Mesendoderm (in vitro differentiated cells): Measurements from ENCODE around the gene FAM171A1.

Experiments
- DNase-seq: peaks from one replicate; pipeline ENCODE4 v3.0.0; 2013
- H2AK5ac ChIP-seq: 2 replicates; pipeline ENCODE4 v1.6.1; 2013; ENCODE audit warnings: low read length, inconsistent platforms
- H2BK120ac ChIP-seq: 2 replicates; pipeline ENCODE4 v1.6.1; 2013; ENCODE audit warnings: low read depth, mild to moderate bottlenecking, low read length, moderate library complexity, mixed read lengths
- H2BK15ac ChIP-seq: replicated peaks from 2 replicates; pipeline ENCODE4 v1.6.1; 2013; ENCODE audit warnings: low read depth, mild to moderate bottlenecking, moderate library complexity
- H2BK5ac ChIP-seq: 2 replicates; pipeline ENCODE4 v1.6.1; 2013; ENCODE audit warnings: low read length, inconsistent platforms
- H3K18ac ChIP-seq: 2 replicates; pipeline ENCODE4 v1.6.1; 2013; ENCODE audit warnings: mild to moderate bottlenecking, low read length, mixed read lengths
- H3K23ac ChIP-seq: one replicate; pipeline ENCODE4 v1.6.1; 2013; ENCODE audit warnings: low read length
- H3K27ac ChIP-seq: 2 replicates; pipeline ENCODE4 v1.5.1; 2013; ENCODE audit warnings: low read depth, mild to moderate bottlenecking, inconsistent platforms, low read length, moderate library complexity
- H3K27me3 ChIP-seq: 2 replicates; pipeline ENCODE4 v1.6.1; 2013; ENCODE audit warnings: low read length, control low read depth, mild to moderate bottlenecking, inconsistent platforms; ENCODE audit not compliant: insufficient read depth, poor library complexity
- H3K36me3 ChIP-seq: 2 replicates; pipeline ENCODE4 v1.6.1; 2013; ENCODE audit warnings: low read length, inconsistent platforms; ENCODE audit not compliant: control insufficient read depth, insufficient read depth
- H3K4ac ChIP-seq: one replicate; pipeline ENCODE4 v1.6.1; 2013; ENCODE audit warnings: low read depth, mild to moderate bottlenecking, low read length, moderate library complexity
- H3K4me1 ChIP-seq: 2 replicates; pipeline ENCODE4 v1.6.1; 2013; ENCODE audit warnings: low read depth, low read length, inconsistent platforms; ENCODE audit not compliant: control insufficient read depth
- H3K4me2 ChIP-seq: 2 replicates; pipeline ENCODE4 v1.6.1; 2013; ENCODE audit warnings: low read length
- H3K4me3 ChIP-seq: 2 replicates; pipeline ENCODE4 v1.5.1; 2013; ENCODE audit warnings: mild to moderate bottlenecking, low read length
- H3K56ac ChIP-seq: one replicate; pipeline ENCODE4 v1.6.1; 2013; ENCODE audit warnings: low read length
- H3K79me1 ChIP-seq: 2 replicates; pipeline ENCODE4 v1.6.1; 2013; ENCODE audit warnings: low read length, inconsistent platforms
- H3K79me2 ChIP-seq: 2 replicates; pipeline ENCODE4 v1.6.1; 2013; ENCODE audit warnings: mild to moderate bottlenecking, low read length; ENCODE audit not compliant: control insufficient read depth, insufficient read depth
- H3K9ac ChIP-seq: 2 replicates; pipeline ENCODE4 v1.6.1; 2013; ENCODE audit warnings: low read length, inconsistent platforms
- H4K5ac ChIP-seq: one replicate; pipeline ENCODE4 v1.6.1; 2013; ENCODE audit warnings: low read length
- H4K8ac ChIP-seq: one replicate; pipeline ENCODE4 v1.6.1; 2013; ENCODE audit warnings: low read depth, mild to moderate bottlenecking, control low read depth, low read length, moderate library complexity
- WGBS: extraction: QIAGEN DNeasy Blood & Tissue Kit; methylation state at CpG from one replicate; pipeline ENCODE4 v1.1.7; 2013; ENCODE audit warnings: low lambda C conversion rate, missing lambda C conversion rate; ENCODE audit not compliant: insufficient coverage; ENCODE audit errors: extremely low coverage; 5-methylcytosine and 5-hydroxymethylcytosine counted together

Gene FAM171A1

GRCh38 chr10:15263657-15264323 lies 107.3 kb downstream of the FAM171A1 start:
- WGBS, result 100% methylated on average over 5 of the region's 8 CpGs
- Histone ChIP-seq H2AK5ac (no peak overlapping the region), H3K27me3 (no peaks in the 10 kb centered on the region), H3K23ac (no peak overlapping the region), H2BK15ac (no peak overlapping the region), H3K56ac (no peak overlapping the region), H3K18ac (no peak overlapping the region), H3K4me1 (no peaks in the 10 kb centered on the region), H3K4me2 (no peak overlapping the region), H3K4ac (no peak overlapping the region), H3K9ac (no peak overlapping the region), H3K4me3 (no peak overlapping the region), H3K79me1 (peaks cover 2% of the 10 kb centered on the region), H2BK5ac (no peak overlapping the region), H3K79me2 (no peaks in the 10 kb centered on the region), H3K36me3 (no peaks in the 10 kb centered on the region), H4K8ac (no peak overlapping the region), H4K5ac (no peak overlapping the region), H2BK120ac (no peak overlapping the region), H3K27ac (no peak overlapping the region)
- no peak for DNase-seq

GRCh38 chr10:15262036-15262713 lies 108.9 kb downstream of the FAM171A1 start:
- WGBS, result no CpG with 5 or more reads among the region's 10 CpGs

GRCh38 chr10:15259136-15259535 lies 112.0 kb downstream of the FAM171A1 start:
- Histone ChIP-seq H3K4me2 (no peak overlapping the region), H3K4me3 (no peak overlapping the region)
- WGBS, result no CpG with 5 or more reads among the region's 2 CpGs

More at GRCh38 chr10:15262036-15262713, 108.9 kb downstream of the FAM171A1 start:
- Histone ChIP-seq H2BK15ac (no peak overlapping the region), H3K27ac (no peak overlapping the region), H2BK5ac (no peak overlapping the region), H3K4ac (no peak overlapping the region), H3K23ac (no peak overlapping the region), H3K79me2 (peaks cover 2% of the 10 kb centered on the region), H3K27me3 (no peaks in the 10 kb centered on the region), H3K36me3 (no peaks in the 10 kb centered on the region), H2BK120ac (no peak overlapping the region), H2AK5ac (no peak overlapping the region), H3K79me1 (peaks cover 7% of the 10 kb centered on the region), H3K18ac (no peak overlapping the region), H3K9ac (no peak overlapping the region), H3K4me3 (no peak overlapping the region), H3K4me2 (no peak overlapping the region), H4K5ac (no peak overlapping the region), H3K56ac (no peak overlapping the region), H4K8ac (no peak overlapping the region), H3K4me1 (no peaks in the 10 kb centered on the region)
- no peak for DNase-seq

GRCh38 chr10:15258255-15258654 lies 112.8 kb downstream of the FAM171A1 start:
- no peak overlapping the region for H2BK5ac ChIP-seq
- H3K4me3 ChIP-seq, result no peak overlapping the region
- no peak overlapping the region for H3K4me2 ChIP-seq

More at GRCh38 chr10:15259136-15259535, 112.0 kb downstream of the FAM171A1 start:
- no peak overlapping the region for H2AK5ac ChIP-seq
- no peak overlapping the region for H2BK120ac ChIP-seq
- H3K9ac ChIP-seq, result no peak overlapping the region
- peaks cover 14% of the 10 kb centered on the region for H3K4me1 ChIP-seq
- H3K79me1 ChIP-seq, result peaks cover 7% of the 10 kb centered on the region
- no peak overlapping the region for H4K8ac ChIP-seq
- no peak overlapping the region for H3K56ac ChIP-seq
- H3K27me3 ChIP-seq, result no peaks in the 10 kb centered on the region
- no peak overlapping the region for H3K18ac ChIP-seq
- no peak overlapping the region for H3K4ac ChIP-seq
- no peaks in the 10 kb centered on the region for H3K36me3 ChIP-seq
- no peak overlapping the region for H4K5ac ChIP-seq
- peaks cover 2% of the 10 kb centered on the region for H3K79me2 ChIP-seq
- no peak overlapping the region for H3K27ac ChIP-seq
- no peak overlapping the region for H3K23ac ChIP-seq
- H2BK5ac ChIP-seq, result no peak overlapping the region
- no peak overlapping the region for H2BK15ac ChIP-seq
- no peak for DNase-seq

GRCh38 chr10:15255961-15256360 lies 115.1 kb downstream of the FAM171A1 start:
- Histone ChIP-seq H2BK15ac (no peak overlapping the region), H3K27me3 (no peaks in the 10 kb centered on the region), H3K23ac (no peak overlapping the region), H3K9ac (no peak overlapping the region), H3K4me3 (no peak overlapping the region), H4K5ac (no peak overlapping the region), H3K56ac (peak overlapping the region; percentile 19), H2AK5ac (no peak overlapping the region), H4K8ac (no peak overlapping the region), H3K79me1 (peaks cover 9% of the 10 kb centered on the region), H3K4me2 (no peak overlapping the region), H3K79me2 (peaks cover 2% of the 10 kb centered on the region), H3K4ac (no peak overlapping the region), H3K18ac (peak overlapping the region; percentile 29), H3K4me1 (peaks cover 17% of the 10 kb centered on the region), H2BK5ac (no peak overlapping the region), H3K36me3 (no peaks in the 10 kb centered on the region), H3K27ac (peak overlapping the region; percentile 77), H2BK120ac (no peak overlapping the region)
- no CpG with 5 or more reads among the region's 6 CpGs for WGBS
- DNase-seq, result peak; percentile 82

More at GRCh38 chr10:15258255-15258654, 112.8 kb downstream of the FAM171A1 start:
- H3K27ac ChIP-seq, result no peak overlapping the region
- H2BK15ac ChIP-seq, result no peak overlapping the region
- no peak overlapping the region for H3K23ac ChIP-seq
- peaks cover 2% of the 10 kb centered on the region for H3K79me2 ChIP-seq
- H3K79me1 ChIP-seq, result peaks cover 9% of the 10 kb centered on the region
- H3K18ac ChIP-seq, result no peak overlapping the region
- no peaks in the 10 kb centered on the region for H3K36me3 ChIP-seq
- WGBS, result no CpG with 5 or more reads among the region's 6 CpGs
- DNase-seq, result no peak
- H4K8ac ChIP-seq, result no peak overlapping the region
- no peak overlapping the region for H2BK120ac ChIP-seq
- H3K56ac ChIP-seq, result no peak overlapping the region
- H3K4me1 ChIP-seq, result peaks cover 17% of the 10 kb centered on the region
- no peak overlapping the region for H3K9ac ChIP-seq
- no peaks in the 10 kb centered on the region for H3K27me3 ChIP-seq
- no peak overlapping the region for H4K5ac ChIP-seq
- no peak overlapping the region for H2AK5ac ChIP-seq
- H3K4ac ChIP-seq, result no peak overlapping the region
